ENCODE data around the gene ASTN2.

GRCh38 chr9:116471093-116471906, 943.6 kb downstream of the ASTN2 start:
- TF ChIP-seq CTCF (IDR thresholded peaks at IDR 0.05 in 2 of 3, conservative IDR thresholded peaks at IDR 0.05 in 1 of 3; ENCODE audit: insufficient read depth in 2 of 3, low read depth in 1 of 3, low read length in 3 of 3) (no peak), POLR2AphosphoS5 (IDR thresholded peaks at IDR 0.05; ENCODE audit: control insufficient read depth, insufficient read depth, low read depth, low read length) (no peak), ILF3 (IDR thresholded peaks at IDR 0.05; ENCODE audit: borderline replicate concordance) (no peak), SP1 (CRISPR knock-in tag; IDR thresholded peaks at IDR 0.05) (no peak), PHF21A (IDR thresholded peaks at IDR 0.05; ENCODE audit: borderline replicate concordance, low read depth) (no peak), RCOR1 (IDR thresholded peaks at IDR 0.05; ENCODE audit: borderline replicate concordance in 1 of 2, low read depth in 2 of 2, low read length in 2 of 2) (peak in 1 of 2 experiments; percentile 92; a peak in 2 of 4 replicates), ZNF384 (IDR thresholded peaks at IDR 0.05; ENCODE audit: low read depth, low read length) (no peak), ZNF274 (IDR thresholded peaks at IDR 0.05; ENCODE audit: borderline replicate concordance, low read depth, low read length) (no peak), ZNF184 (CRISPR knock-in tag; IDR thresholded peaks at IDR 0.05) (no peak), CTBP1 (IDR thresholded peaks at IDR 0.05; ENCODE audit: borderline replicate concordance) (no peak)
- TF ChIP-seq, protein P1, sequence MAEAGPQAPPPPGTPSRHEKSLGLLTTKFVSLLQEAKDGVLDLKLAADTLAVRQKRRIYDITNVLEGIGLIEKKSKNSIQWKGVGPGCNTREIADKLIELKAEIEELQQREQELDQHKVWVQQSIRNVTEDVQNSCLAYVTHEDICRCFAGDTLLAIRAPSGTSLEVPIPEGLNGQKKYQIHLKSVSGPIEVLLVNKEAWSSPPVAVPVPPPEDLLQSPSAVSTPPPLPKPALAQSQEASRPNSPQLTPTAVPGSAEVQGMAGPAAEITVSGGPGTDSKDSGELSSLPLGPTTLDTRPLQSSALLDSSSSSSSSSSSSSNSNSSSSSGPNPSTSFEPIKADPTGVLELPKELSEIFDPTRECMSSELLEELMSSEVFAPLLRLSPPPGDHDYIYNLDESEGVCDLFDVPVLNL (CRISPR knock-in tag; IDR thresholded peaks at IDR 0.05; ENCODE audit: low read depth), result no peak
- TF ChIP-seq, protein P2, sequence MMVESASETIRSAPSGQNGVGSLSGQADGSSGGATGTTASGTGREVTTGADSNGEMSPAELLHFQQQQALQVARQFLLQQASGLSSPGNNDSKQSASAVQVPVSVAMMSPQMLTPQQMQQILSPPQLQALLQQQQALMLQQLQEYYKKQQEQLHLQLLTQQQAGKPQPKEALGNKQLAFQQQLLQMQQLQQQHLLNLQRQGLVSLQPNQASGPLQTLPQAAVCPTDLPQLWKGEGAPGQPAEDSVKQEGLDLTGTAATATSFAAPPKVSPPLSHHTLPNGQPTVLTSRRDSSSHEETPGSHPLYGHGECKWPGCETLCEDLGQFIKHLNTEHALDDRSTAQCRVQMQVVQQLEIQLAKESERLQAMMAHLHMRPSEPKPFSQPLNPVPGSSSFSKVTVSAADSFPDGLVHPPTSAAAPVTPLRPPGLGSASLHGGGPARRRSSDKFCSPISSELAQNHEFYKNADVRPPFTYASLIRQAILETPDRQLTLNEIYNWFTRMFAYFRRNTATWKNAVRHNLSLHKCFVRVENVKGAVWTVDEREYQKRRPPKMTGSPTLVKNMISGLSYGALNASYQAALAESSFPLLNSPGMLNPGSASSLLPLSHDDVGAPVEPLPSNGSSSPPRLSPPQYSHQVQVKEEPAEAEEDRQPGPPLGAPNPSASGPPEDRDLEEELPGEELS (CRISPR knock-in tag; IDR thresholded peaks at IDR 0.05; ENCODE audit: borderline replicate concordance), result no peak

Data from K562 (cell line).